GM23248 (cell line): ENCODE data around the gene NOXO1. TPM values are rescaled to one million over a fixed set of nuclear protein-coding genes. Genes with fewer than 3 reads are reported as not detected.

ENCODE experiments used
- DNase-seq: peaks from one replicate; pipeline ENCODE4 v3.0.0-alpha.2; 2015
- H2AFZ ChIP-seq: fragments of 200-600 bp; sonication (generic); 2 replicates; pipeline ENCODE4 v1.6.1; 2016; ENCODE audit warnings: antibody characterized with exemption
- H3F3A ChIP-seq: fragments of 200-600 bp; sonication (generic); 2 replicates; pipeline ENCODE4 v1.6.1; 2016; ENCODE audit warnings: mild to moderate bottlenecking, antibody characterized with exemption, mixed run types; ENCODE audit not compliant: insufficient read depth
- H3K27ac ChIP-seq: fragments of 200-600 bp; sonication (generic); 2 replicates; pipeline ENCODE4 v1.5.1; 2016; ENCODE audit warnings: mild to moderate bottlenecking
- H3K27me3 ChIP-seq: fragments of 200-600 bp; sonication (generic); replicated peaks from 2 replicates; pipeline ENCODE4 v1.6.1; 2016; ENCODE audit warnings: mild to moderate bottlenecking; ENCODE audit not compliant: insufficient read depth
- H3K36me3 ChIP-seq: fragments of 200-600 bp; sonication (generic); 2 replicates; pipeline ENCODE4 v1.6.1; 2016; ENCODE audit warnings: low read depth, mild to moderate bottlenecking
- H3K4me1 ChIP-seq: fragments of 200-600 bp; sonication (generic); 2 replicates; pipeline ENCODE4 v1.6.1; 2016; ENCODE audit warnings: mild to moderate bottlenecking; ENCODE audit not compliant: insufficient read depth
- H3K4me2 ChIP-seq: fragments of 200-600 bp; sonication (generic); one replicate; pipeline ENCODE4 v1.6.1; 2016; ENCODE audit warnings: mild to moderate bottlenecking; ENCODE audit not compliant: unreplicated experiment
- H3K4me3 ChIP-seq: fragments of 200-600 bp; sonication (generic); 2 replicates; pipeline ENCODE4 v1.5.1; 2016; ENCODE audit warnings: mild to moderate bottlenecking
- H3K79me2 ChIP-seq: fragments of 200-600 bp; sonication (generic); 2 replicates; pipeline ENCODE4 v1.6.1; 2016; ENCODE audit warnings: mild to moderate bottlenecking; ENCODE audit not compliant: insufficient read depth
- H3K9ac ChIP-seq: fragments of 200-600 bp; sonication (generic); 2 replicates; pipeline ENCODE4 v1.6.1; 2016; ENCODE audit warnings: mild to moderate bottlenecking
- H3K9me2 ChIP-seq: fragments of 200-600 bp; sonication (generic); 2 replicates; pipeline ENCODE4 v1.6.1; 2016; ENCODE audit warnings: mixed run types, mild to moderate bottlenecking, moderate library complexity; ENCODE audit not compliant: insufficient read depth
- H3K9me3 ChIP-seq: fragments of 200-600 bp; sonication (generic); one replicate; pipeline ENCODE4 v1.6.1; 2017; ENCODE audit warnings: low read depth
- H4K20me1 ChIP-seq: fragments of 200-600 bp; sonication (generic); 2 replicates; pipeline ENCODE4 v1.6.0; 2016; ENCODE audit not compliant: insufficient read depth
- EZH2 ChIP-seq: fragments of 200-600 bp; sonication (generic); IDR thresholded peaks from 2 replicates; pipeline ENCODE4 v1.6.1; 2018; ENCODE audit warnings: antibody characterized with exemption, mild to moderate bottlenecking; ENCODE audit not compliant: insufficient read depth, poor library complexity, severe bottlenecking
- EZH2phosphoT487 ChIP-seq: fragments of 200-600 bp; sonication (generic); IDR thresholded peaks from 2 replicates; pipeline ENCODE4 v1.6.1; 2018; ENCODE audit warnings: antibody characterized with exemption, moderate library complexity, mild to moderate bottlenecking, low read depth; ENCODE audit not compliant: insufficient read depth
- WGBS, 2 experiments: methylation state at CpG; one replicate each; pipeline ENCODE4 v1.1.6; 2015 to 2017; ENCODE audit warnings: low lambda C conversion rate in 2 of 2, low coverage in 1 of 2; ENCODE audit errors: missing lambda C conversion rate in 2 of 2; 5-methylcytosine and 5-hydroxymethylcytosine counted together
- in situ Hi-C: fragments of 300-500 bp; cut with MboI; formaldehyde crosslinking; loops from 2 replicates; pipeline ENCODE4 v1.15.0; 2020
- polyA plus RNA-seq: library from polyadenylated mRNA; unstranded; fragments of >200 nt; fragmentation: Nextera tagmentation; extraction: Ambion mirVana; gene quantifications from 2 replicates; pipeline ENCODE4 v1.2.1, GENCODE V29; 2016
- total RNA-seq: library from RNA; depleted of rRNA; stranded (reverse); fragments of >200 nt; shearing (Covaris generic); gene quantifications from 2 replicates; pipeline ENCODE4 v1.2.3, GENCODE V29; 2014

The NOXO1 gene
- total and polyA plus RNA-seq, 2 experiments from 2014 or later, result 0.23 TPM; not detected in 1

DNA sequence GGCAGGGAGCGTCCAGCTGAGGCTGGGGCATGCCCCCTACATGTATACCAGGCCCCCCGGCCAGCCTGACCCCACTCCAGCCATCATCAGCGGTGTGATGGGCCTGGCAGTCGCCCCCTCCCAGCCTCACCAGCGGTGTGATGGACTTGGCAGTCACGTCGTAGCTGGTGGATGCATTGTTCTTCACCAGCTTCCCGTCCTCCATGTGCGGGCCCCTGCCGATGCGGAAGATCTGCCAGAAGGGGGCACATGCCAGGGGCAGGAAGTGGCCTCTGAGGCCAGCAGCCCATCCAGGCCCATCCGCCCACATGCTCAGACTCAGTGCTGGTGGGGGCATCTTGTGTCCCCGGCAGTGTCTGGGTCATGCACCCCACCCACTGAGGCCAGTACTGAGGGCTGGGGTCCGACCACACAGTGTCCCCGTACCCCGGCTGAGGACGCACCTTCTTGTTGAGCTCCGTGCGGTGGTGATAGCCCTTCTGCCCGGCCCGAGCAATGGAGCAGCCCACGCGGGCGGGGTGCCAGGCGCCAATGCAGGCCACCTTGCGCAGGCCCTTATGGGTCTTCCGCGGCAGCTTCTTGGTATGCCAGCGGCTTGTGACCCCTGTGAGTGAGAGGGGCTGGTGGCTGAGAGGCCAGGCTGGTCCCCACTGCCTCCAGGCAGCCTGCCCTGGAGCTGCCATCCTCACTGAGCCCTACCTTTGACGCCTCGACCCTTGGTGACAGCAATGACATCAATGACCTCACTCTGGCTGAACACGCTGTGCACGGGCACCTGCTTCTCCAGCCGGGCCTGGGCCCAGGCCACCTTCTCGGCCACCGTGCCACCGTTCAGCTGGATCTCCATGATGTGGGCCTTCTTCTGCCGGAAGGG, 34.5 kb downstream of the NOXO1 start:
- Histone ChIP-seq H3K36me3 (no peaks in the 10 kb centered on the region), H3K4me1 (no peaks in the 10 kb centered on the region), H4K20me1 (no peaks in the 10 kb centered on the region), H3K9me2 (no peaks in the 10 kb centered on the region), H3K4me2 (no peak overlapping the region), H3K27me3 (no peaks in the 10 kb centered on the region), H3F3A (no peaks in the 10 kb centered on the region), H3K9me3 (no peaks in the 10 kb centered on the region), H3K27ac (no peak overlapping the region), H3K79me2 (no peaks in the 10 kb centered on the region), H2AFZ (no peak overlapping the region), H3K9ac (no peak overlapping the region), H3K4me3 (no peak overlapping the region)
- no peak for TF ChIP-seq EZH2phosphoT487
- no peak for TF ChIP-seq EZH2
- in situ Hi-C loops, result no loop called here
- WGBS, 2 experiments, result 84 to 87% methylated on average over 33 of the region's 38 CpGs
- DNase-seq, result no peak

DNA sequence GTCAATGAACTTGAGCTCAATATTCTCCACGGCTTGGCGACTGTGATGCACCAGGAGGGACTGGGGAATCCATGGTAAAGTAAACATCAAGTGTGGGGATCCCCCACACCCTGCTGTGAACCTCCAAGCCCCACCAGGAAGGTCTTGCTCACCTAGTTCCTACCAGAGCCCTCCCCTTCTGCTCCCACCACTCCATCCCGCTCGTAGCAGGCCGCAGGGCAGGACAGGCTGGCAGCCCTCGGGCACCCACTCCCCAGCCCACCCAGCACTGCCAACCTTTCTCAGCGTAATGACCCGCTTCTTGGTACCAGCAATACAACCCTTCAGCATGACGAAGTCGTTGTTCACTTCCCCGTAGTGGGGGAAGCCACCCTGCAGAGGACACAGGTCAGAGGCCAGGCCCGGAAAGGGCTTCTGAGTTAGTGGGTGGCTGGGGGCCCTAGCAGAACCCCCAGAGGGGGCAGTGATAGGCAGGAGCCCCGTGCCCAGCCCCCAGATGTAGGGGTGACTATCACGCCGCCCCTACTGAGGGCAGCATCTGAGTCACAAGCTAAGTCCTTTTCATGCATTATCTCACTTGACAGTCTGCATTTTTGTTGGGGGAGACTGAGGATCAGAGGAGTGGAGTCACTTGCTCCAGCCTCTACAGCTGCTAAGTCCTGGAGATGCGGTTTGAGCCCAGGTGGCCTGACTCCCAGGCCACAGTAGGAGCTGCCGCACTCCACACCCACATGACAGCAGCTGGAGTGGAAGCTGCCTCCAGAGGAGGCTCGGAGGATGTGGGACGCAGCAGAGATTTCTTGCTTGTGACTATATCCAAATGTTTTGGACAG, 35.5 kb downstream of the NOXO1 start:
- Histone ChIP-seq H3K4me1 (no peaks in the 10 kb centered on the region), H3K79me2 (no peaks in the 10 kb centered on the region), H3K9me3 (no peaks in the 10 kb centered on the region), H2AFZ (no peak overlapping the region), H3K27me3 (no peaks in the 10 kb centered on the region), H3K4me2 (no peak overlapping the region), H3K4me3 (no peak overlapping the region), H3K27ac (no peak overlapping the region), H3K9ac (no peak overlapping the region), H4K20me1 (no peaks in the 10 kb centered on the region), H3K9me2 (no peaks in the 10 kb centered on the region), H3F3A (no peaks in the 10 kb centered on the region), H3K36me3 (no peaks in the 10 kb centered on the region)
- DNase-seq, result no peak
- in situ Hi-C loops, result no loop called here
- WGBS, 2 experiments, result 69 to 71% methylated on average over 18 to 19 of the region's 19 CpGs
- TF ChIP-seq EZH2phosphoT487 (no peak), EZH2 (no peak)

DNA sequence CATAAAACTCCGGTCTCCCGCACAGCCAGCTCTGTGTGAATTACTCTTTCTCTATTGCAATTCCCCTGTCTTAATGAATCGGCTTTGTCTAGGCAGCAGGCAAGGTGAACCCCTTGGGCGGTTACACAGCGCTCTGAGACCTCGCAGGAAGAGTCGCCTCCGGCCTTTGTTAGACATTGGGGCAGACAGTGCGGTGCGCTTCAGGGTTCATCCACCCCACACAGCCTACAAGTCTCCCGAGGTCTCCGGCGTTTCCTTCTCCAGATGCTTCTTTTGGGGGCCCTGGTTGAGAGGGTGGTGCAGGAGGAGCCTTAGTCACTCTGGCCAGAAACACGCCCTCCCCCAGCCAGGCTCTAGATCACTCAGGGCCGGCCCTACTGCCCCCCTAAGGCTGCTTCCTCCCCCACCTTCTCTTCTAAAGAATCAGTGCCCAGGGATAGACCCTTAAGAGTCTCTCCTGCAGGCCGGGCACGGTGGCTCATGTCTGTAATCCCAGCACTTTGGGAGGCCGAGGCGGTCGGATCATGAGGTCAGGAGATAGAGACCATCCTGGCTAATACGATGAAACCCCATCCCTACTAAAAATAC, 36.6 kb downstream of the NOXO1 start:
- H3K36me3 ChIP-seq, result no peaks in the 10 kb centered on the region
- no peaks in the 10 kb centered on the region for H4K20me1 ChIP-seq
- H3K9ac ChIP-seq, result no peak overlapping the region
- no peak overlapping the region for H2AFZ ChIP-seq
- in situ Hi-C loops, result no loop called here
- no peak overlapping the region for H3K4me2 ChIP-seq
- H3K4me3 ChIP-seq, result no peak overlapping the region
- TF ChIP-seq EZH2phosphoT487 (no peak), EZH2 (no peak)
- DNase-seq, result no peak
- no peaks in the 10 kb centered on the region for H3K27me3 ChIP-seq
- no peak overlapping the region for H3K27ac ChIP-seq
- no peaks in the 10 kb centered on the region for H3K9me3 ChIP-seq
- no peaks in the 10 kb centered on the region for H3K79me2 ChIP-seq
- H3K4me1 ChIP-seq, result no peaks in the 10 kb centered on the region
- H3K9me2 ChIP-seq, result no peaks in the 10 kb centered on the region
- 85 to 86% methylated on average over 19 to 21 of the region's 21 CpGs for WGBS, 2 experiments
- no peaks in the 10 kb centered on the region for H3F3A ChIP-seq
